Stimulated activated CD4-positive, alpha-beta T cell treated with anti-CD3 and anti-CD28 coated beads, Interleukin-1b, Interleukin-23, amount 100 ng/mL, for 48 hours (primary cell): ENCODE results near the gene NBEA.

Experiments used
- DNase-seq: peaks from one replicate; pipeline ENCODE4 v3.0.0-alpha.2; 2020

The NBEA gene

GRCh38 chr13:35477386-35477946 is 535.4 kb downstream of the NBEA start:
- DNase-seq = no peak

GRCh38 chr13:35478271-35479037 is 536.4 kb downstream of the NBEA start:
- no peak for DNase-seq

- DNase-seq = no peak
These were observed 537.0 kb downstream of the NBEA start for GRCh38 chr13:35479038-35479492.

GRCh38 chr13:35479706-35480105 is 537.6 kb downstream of the NBEA start:
- no peak for DNase-seq

- DNase-seq = no peak
These were observed 538.3 kb downstream of the NBEA start for GRCh38 chr13:35480346-35480745.

- no peak for DNase-seq
These were observed 539.7 kb downstream of the NBEA start for GRCh38 chr13:35481777-35482176.

- DNase-seq = no peak
These were observed 540.5 kb downstream of the NBEA start for GRCh38 chr13:35482527-35482926.

GRCh38 chr13:35483761-35484160 is 541.7 kb downstream of the NBEA start:
- no peak for DNase-seq

- DNase-seq = no peak
These were observed 542.3 kb downstream of the NBEA start for GRCh38 chr13:35484384-35484783.

- no peak for DNase-seq
These were observed 543.4 kb downstream of the NBEA start for GRCh38 chr13:35485424-35485823.

GRCh38 chr13:35489050-35489449 is 547.0 kb downstream of the NBEA start:
- DNase-seq = no peak

GRCh38 chr13:35496006-35496405 is 553.9 kb downstream of the NBEA start:
- DNase-seq = no peak

- DNase-seq = no peak
These were observed 554.8 kb downstream of the NBEA start for GRCh38 chr13:35496761-35497386.

GRCh38 chr13:35498231-35498630 is 556.2 kb downstream of the NBEA start:
- DNase-seq = no peak

- no peak for DNase-seq
These were observed 557.2 kb downstream of the NBEA start for GRCh38 chr13:35499196-35499662.

GRCh38 chr13:35499676-35500075 is 557.6 kb downstream of the NBEA start:
- DNase-seq = no peak

- no peak for DNase-seq
These were observed 558.1 kb downstream of the NBEA start for GRCh38 chr13:35500144-35500543.

- no peak for DNase-seq
These were observed 559.7 kb downstream of the NBEA start for GRCh38 chr13:35501661-35502235.

- no peak for DNase-seq
These were observed 560.4 kb downstream of the NBEA start for GRCh38 chr13:35502456-35502855.

- DNase-seq = no peak
These were observed 570.3 kb downstream of the NBEA start for GRCh38 chr13:35512271-35512920.

GRCh38 chr13:35514061-35514477 is 572.0 kb downstream of the NBEA start:
- DNase-seq = no peak

- DNase-seq = no peak
These were observed 572.9 kb downstream of the NBEA start for GRCh38 chr13:35514801-35515502.
